HepG2 (cell line): ENCODE data around the gene SLC13A3. TPM values are rescaled to one million over a fixed set of nuclear protein-coding genes. Genes with fewer than 3 reads are reported as not detected.

Experiments
- ARHGAP35 ChIP-seq: sonication (generic); formaldehyde crosslinking; IDR thresholded peaks from 2 replicates; pipeline ENCODE4 v1.9.0; 2022; ENCODE audit warnings: mild to moderate bottlenecking, inconsistent platforms, moderate library complexity, missing genetic modification reagents, borderline replicate concordance
- ATF7-NPFF ChIP-seq: sonication (generic); formaldehyde crosslinking; IDR thresholded peaks from 2 replicates; pipeline ENCODE4 v1.8.1; 2023; ENCODE audit warnings: mild to moderate bottlenecking, low read depth, missing genetic modification reagents, moderate library complexity
- FOXO1 ChIP-seq: sonication (generic); formaldehyde crosslinking; IDR thresholded peaks from 2 replicates; pipeline ENCODE4 v1.4.0; 2020; ENCODE audit warnings: missing genetic modification reagents
- GABPA ChIP-seq, 2 experiments: IDR thresholded peaks; 2 replicates each; pipeline ENCODE4 v1.6.1; 2011 to 2016; ENCODE audit warnings: low read depth in 2 of 2, low read length in 1 of 2, missing biosample characterization in 1 of 2, missing genetic modification characterization in 1 of 2
- HES4 ChIP-seq: sonication (generic); formaldehyde crosslinking; IDR thresholded peaks from 2 replicates; pipeline ENCODE4 v1.9.0; 2021; ENCODE audit warnings: mild to moderate bottlenecking, missing genetic modification reagents, borderline replicate concordance
- HOXA3 ChIP-seq: sonication (generic); formaldehyde crosslinking; IDR thresholded peaks from 2 replicates; pipeline ENCODE4 v1.5.0; 2020; ENCODE audit warnings: missing genetic modification reagents
- NRL ChIP-seq: sonication (generic); formaldehyde crosslinking; IDR thresholded peaks from 2 replicates; pipeline ENCODE4 v1.5.0; 2020; ENCODE audit warnings: missing genetic modification reagents, mild to moderate bottlenecking, moderate library complexity, borderline replicate concordance
- PHF8 ChIP-seq: sonication (generic); formaldehyde crosslinking; IDR thresholded peaks from 2 replicates; pipeline ENCODE4 v1.5.0; 2020; ENCODE audit warnings: missing genetic modification reagents
- REL ChIP-seq: sonication (generic); formaldehyde crosslinking; conservative IDR thresholded peaks from 2 replicates; pipeline ENCODE4 v1.8.0; 2022; ENCODE audit warnings: mild to moderate bottlenecking, missing genetic modification reagents, moderate library complexity
- SAP130 ChIP-seq: IDR thresholded peaks from 2 replicates; pipeline ENCODE4 v1.6.1; 2016; ENCODE audit warnings: low read depth
- SKIL ChIP-seq: sonication (generic); formaldehyde crosslinking; IDR thresholded peaks from 2 replicates; pipeline ENCODE4 v1.8.0; 2022; ENCODE audit warnings: missing genetic modification reagents, mild to moderate bottlenecking, moderate library complexity, borderline replicate concordance
- TBX2 ChIP-seq: sonication (generic); formaldehyde crosslinking; IDR thresholded peaks from 2 replicates; pipeline ENCODE4 v1.5.0; 2020; ENCODE audit warnings: missing genetic modification reagents, mild to moderate bottlenecking, borderline replicate concordance
- ZC3H4 ChIP-seq: sonication (generic); formaldehyde crosslinking; IDR thresholded peaks from 2 replicates; pipeline ENCODE4 v1.4.0; 2020; ENCODE audit warnings: missing genetic modification reagents, borderline replicate concordance
- ZFY ChIP-seq: sonication (generic); formaldehyde crosslinking; IDR thresholded peaks from 2 replicates; pipeline ENCODE4 v1.4.0; 2020; ENCODE audit warnings: missing genetic modification reagents
- ZNF143 ChIP-seq: sonication (generic); formaldehyde crosslinking; IDR thresholded peaks from 2 replicates; pipeline ENCODE4 v1.4.0; 2020; ENCODE audit warnings: missing genetic modification reagents
- ZNF569 ChIP-seq: sonication (generic); formaldehyde crosslinking; IDR thresholded peaks from 2 replicates; pipeline ENCODE4 v1.5.0; 2020; ENCODE audit warnings: mild to moderate bottlenecking, missing genetic modification reagents, moderate library complexity, borderline replicate concordance
- polyA plus RNA-seq, 8 experiments: library from polyadenylated mRNA; depleted of rRNA in 3 of 8; stranded (reverse) in 7 of 8; unstranded in 1 of 8; fragments of >200 nt; fragmentation: Illumina TruSeq in 4 of 8; extraction: Trizol in 4 of 8; gene quantifications; 2 replicates each; pipeline versions ENCODE4 v1.2.1 to v1.2.3, GENCODE V29; 2011 to 2016; ENCODE audit warnings: low read depth in 4 of 8, missing spikeins in 1 of 8, mixed read lengths in 1 of 8; ENCODE audit not compliant: insufficient read depth in 1 of 8
- total RNA-seq, 5 experiments: library from RNA; depleted of rRNA; stranded (reverse); fragments of >200 nt; fragmentation: Illumina TruSeq; extraction: Trizol; gene quantifications; 2 replicates each; pipeline ENCODE4 v1.2.3, GENCODE V29; 2016; ENCODE audit warnings: low read depth in 1 of 5
- TF ChIP-seq, protein P1 (sequence below): sonication (generic); formaldehyde crosslinking; IDR thresholded peaks from 2 replicates; pipeline ENCODE4; 2020; ENCODE audit warnings: missing genetic modification reagents, mild to moderate bottlenecking, borderline replicate concordance
- TF ChIP-seq, protein P2 (sequence below): sonication (generic); formaldehyde crosslinking; IDR thresholded peaks from 2 replicates; pipeline ENCODE4 v1.5.1; 2020; ENCODE audit warnings: mild to moderate bottlenecking, missing genetic modification reagents, moderate library complexity
- TF ChIP-seq, protein P3 (sequence below): IDR thresholded peaks from 2 replicates; pipeline ENCODE4 v1.6.1; 2012; ENCODE audit warnings: inconsistent platforms

Gene SLC13A3
- total and polyA plus RNA-seq, 2 of the 13 experiments (the other 11 are each of a cell fraction or from before 2014, with no cell fraction given): 66.5 to 76.0 TPM

DNA sequence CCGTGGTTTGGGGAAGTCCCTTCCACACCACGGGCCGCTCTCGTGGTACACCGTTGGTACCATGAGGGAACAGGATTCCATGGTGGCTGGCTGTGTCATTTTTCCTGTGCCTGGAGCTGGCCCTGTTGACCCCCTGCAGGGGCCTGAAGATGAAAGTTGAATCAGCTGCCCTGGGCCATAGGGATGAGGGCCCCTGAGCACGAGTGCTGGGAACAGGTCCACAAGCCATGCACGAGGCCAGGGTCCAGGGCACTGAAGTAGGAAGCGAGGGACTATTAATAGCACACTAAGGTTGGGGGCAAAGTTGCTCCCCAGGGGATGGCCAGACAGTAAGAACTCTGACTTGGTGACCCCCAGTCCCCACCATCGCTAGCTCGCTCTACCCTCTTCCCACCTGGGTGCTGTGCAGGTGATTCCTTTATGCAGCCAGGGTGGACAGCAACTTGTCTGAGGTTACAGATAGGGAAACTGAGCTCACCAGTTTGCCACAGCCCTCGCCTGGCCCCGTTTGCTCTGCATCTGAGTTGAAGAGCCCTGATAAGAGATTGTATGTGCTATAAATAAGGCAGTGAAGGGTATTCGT, 46.6 kb downstream of the SLC13A3 start (continued):
- TF ChIP-seq SKIL (0 out of 2 replicates have a peak, but pooled peaks have one; percentile 38), ZC3H4 (no peak), GABPA (IDR thresholded peaks at IDR 0.05; ENCODE audit: low read depth, low read length) (no peak), GABPA (CRISPR knock-in tag; IDR thresholded peaks at IDR 0.05; ENCODE audit: low read depth) (no peak), ATF7-NPFF (CRISPR knock-in tag) (0 out of 2 replicates have a peak, but pooled peaks have one; percentile 41), PHF8 (CRISPR knock-in tag) (no peak), REL (0 out of 2 replicates have a peak, but pooled peaks have one; percentile 22), HOXA3 (CRISPR knock-in tag) (peak; percentile 8; the same call in 1 of the 2 replicates), HES4 (peak; percentile 93), ARHGAP35 (CRISPR knock-in tag) (0 out of 2 replicates have a peak, but pooled peaks have one; percentile 20), ZNF143 (CRISPR knock-in tag) (0 out of 2 replicates have a peak, but pooled peaks have one; percentile 27), ZNF569 (no peak), ZFY (CRISPR knock-in tag) (peak; percentile 30; the same call in 1 of the 2 replicates), NRL (CRISPR knock-in tag) (peak; percentile 76), FOXO1 (CRISPR knock-in tag) (0 out of 2 replicates have a peak, but pooled peaks have one; percentile 21), TBX2 (CRISPR knock-in tag) (peak; percentile 12; the same call in 1 of the 2 replicates), SAP130 (CRISPR knock-in tag) (peak; percentile 20; the same call in 1 of the 2 replicates)
- TF ChIP-seq, protein P1, sequence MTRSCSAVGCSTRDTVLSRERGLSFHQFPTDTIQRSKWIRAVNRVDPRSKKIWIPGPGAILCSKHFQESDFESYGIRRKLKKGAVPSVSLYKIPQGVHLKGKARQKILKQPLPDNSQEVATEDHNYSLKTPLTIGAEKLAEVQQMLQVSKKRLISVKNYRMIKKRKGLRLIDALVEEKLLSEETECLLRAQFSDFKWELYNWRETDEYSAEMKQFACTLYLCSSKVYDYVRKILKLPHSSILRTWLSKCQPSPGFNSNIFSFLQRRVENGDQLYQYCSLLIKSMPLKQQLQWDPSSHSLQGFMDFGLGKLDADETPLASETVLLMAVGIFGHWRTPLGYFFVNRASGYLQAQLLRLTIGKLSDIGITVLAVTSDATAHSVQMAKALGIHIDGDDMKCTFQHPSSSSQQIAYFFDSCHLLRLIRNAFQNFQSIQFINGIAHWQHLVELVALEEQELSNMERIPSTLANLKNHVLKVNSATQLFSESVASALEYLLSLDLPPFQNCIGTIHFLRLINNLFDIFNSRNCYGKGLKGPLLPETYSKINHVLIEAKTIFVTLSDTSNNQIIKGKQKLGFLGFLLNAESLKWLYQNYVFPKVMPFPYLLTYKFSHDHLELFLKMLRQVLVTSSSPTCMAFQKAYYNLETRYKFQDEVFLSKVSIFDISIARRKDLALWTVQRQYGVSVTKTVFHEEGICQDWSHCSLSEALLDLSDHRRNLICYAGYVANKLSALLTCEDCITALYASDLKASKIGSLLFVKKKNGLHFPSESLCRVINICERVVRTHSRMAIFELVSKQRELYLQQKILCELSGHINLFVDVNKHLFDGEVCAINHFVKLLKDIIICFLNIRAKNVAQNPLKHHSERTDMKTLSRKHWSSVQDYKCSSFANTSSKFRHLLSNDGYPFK (CRISPR knock-in tag): 0 out of 2 replicates have a peak, but pooled peaks have one; percentile 31
- TF ChIP-seq, protein P2, sequence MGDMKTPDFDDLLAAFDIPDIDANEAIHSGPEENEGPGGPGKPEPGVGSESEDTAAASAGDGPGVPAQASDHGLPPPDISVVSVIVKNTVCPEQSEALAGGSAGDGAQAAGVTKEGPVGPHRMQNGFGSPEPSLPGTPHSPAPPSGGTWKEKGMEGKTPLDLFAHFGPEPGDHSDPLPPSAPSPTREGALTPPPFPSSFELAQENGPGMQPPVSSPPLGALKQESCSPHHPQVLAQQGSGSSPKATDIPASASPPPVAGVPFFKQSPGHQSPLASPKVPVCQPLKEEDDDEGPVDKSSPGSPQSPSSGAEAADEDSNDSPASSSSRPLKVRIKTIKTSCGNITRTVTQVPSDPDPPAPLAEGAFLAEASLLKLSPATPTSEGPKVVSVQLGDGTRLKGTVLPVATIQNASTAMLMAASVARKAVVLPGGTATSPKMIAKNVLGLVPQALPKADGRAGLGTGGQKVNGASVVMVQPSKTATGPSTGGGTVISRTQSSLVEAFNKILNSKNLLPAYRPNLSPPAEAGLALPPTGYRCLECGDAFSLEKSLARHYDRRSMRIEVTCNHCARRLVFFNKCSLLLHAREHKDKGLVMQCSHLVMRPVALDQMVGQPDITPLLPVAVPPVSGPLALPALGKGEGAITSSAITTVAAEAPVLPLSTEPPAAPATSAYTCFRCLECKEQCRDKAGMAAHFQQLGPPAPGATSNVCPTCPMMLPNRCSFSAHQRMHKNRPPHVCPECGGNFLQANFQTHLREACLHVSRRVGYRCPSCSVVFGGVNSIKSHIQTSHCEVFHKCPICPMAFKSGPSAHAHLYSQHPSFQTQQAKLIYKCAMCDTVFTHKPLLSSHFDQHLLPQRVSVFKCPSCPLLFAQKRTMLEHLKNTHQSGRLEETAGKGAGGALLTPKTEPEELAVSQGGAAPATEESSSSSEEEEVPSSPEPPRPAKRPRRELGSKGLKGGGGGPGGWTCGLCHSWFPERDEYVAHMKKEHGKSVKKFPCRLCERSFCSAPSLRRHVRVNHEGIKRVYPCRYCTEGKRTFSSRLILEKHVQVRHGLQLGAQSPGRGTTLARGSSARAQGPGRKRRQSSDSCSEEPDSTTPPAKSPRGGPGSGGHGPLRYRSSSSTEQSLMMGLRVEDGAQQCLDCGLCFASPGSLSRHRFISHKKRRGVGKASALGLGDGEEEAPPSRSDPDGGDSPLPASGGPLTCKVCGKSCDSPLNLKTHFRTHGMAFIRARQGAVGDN: peak; percentile 91
- TF ChIP-seq, protein P3, sequence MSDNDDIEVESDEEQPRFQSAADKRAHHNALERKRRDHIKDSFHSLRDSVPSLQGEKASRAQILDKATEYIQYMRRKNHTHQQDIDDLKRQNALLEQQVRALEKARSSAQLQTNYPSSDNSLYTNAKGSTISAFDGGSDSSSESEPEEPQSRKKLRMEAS: peak; percentile 56; the same call in 1 of the 2 replicates
